Mammary epithelial cell (primary cell): ENCODE results near the gene GPC6.

ENCODE experiments used
- EZH2 ChIP-seq: IDR thresholded peaks from 2 replicates; pipeline ENCODE4 v1.6.1; 2012; ENCODE audit warnings: low read length, inconsistent platforms, borderline replicate concordance
- TF ChIP-seq, protein P1 (sequence below), 2 donors: IDR thresholded peaks in 1 of 2; conservative IDR thresholded peaks in 1 of 2; 2 replicates each; pipeline ENCODE4 v1.5.1; 2011 to 2012; ENCODE audit warnings: inconsistent platforms in 2 of 2, low read length in 2 of 2, mild to moderate bottlenecking in 2 of 2, control low read depth in 1 of 2, low read depth in 1 of 2; ENCODE audit not compliant: insufficient read depth in 1 of 2; ENCODE audit errors: extremely low read depth in 1 of 2

DNA sequence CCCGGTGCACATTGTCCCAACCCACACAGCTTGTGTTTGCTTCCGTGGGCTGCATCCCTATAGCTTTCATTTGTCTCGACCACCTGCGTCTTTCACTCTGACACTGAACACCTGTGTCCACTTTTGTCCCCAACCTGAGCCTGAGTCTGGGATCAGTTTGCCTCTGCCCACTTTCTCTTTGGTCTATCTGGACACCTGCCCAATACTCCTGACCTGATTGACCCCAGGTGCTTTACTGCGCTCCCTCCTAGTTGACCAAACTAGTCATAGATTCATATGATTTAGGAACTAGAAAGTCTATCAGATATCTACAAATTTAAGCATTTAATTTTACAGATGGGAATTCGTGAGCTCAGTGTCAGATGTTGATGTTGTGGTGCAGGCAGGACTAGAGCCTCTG lies 1043.0 kb downstream of the GPC6 start:
- TF ChIP-seq, protein P1, sequence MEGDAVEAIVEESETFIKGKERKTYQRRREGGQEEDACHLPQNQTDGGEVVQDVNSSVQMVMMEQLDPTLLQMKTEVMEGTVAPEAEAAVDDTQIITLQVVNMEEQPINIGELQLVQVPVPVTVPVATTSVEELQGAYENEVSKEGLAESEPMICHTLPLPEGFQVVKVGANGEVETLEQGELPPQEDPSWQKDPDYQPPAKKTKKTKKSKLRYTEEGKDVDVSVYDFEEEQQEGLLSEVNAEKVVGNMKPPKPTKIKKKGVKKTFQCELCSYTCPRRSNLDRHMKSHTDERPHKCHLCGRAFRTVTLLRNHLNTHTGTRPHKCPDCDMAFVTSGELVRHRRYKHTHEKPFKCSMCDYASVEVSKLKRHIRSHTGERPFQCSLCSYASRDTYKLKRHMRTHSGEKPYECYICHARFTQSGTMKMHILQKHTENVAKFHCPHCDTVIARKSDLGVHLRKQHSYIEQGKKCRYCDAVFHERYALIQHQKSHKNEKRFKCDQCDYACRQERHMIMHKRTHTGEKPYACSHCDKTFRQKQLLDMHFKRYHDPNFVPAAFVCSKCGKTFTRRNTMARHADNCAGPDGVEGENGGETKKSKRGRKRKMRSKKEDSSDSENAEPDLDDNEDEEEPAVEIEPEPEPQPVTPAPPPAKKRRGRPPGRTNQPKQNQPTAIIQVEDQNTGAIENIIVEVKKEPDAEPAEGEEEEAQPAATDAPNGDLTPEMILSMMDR (conservative IDR thresholded peaks at IDR 0.05 in 1 of 2, IDR thresholded peaks at IDR 0.05 in 1 of 2; ENCODE audit: extremely low read depth in 1 of 2, insufficient read depth in 1 of 2, low read depth in 1 of 2, low read length in 2 of 2): no peak
- TF ChIP-seq EZH2: no peak
